GM21529 (cell line): ENCODE results near the gene ST13.
A peak's percentile ranks its signal among the peaks of the same experiment; 100 is the strongest.
"Not testable (repeated sequence)": the region's sequence is repeated elsewhere in the genome, so short reads cannot be mapped to it uniquely, and the experiment has no call there.

Source experiments
- ATAC-seq: cut with Tn5 transposase; IDR thresholded peaks from one replicate; pipeline ENCODE4 v1.9.1; 2021; ENCODE audit not compliant: unreplicated experiment

The ST13 gene

GRCh38 chr22:40844951-40845350 is 11.5 kb downstream of the ST13 start:
- ATAC-seq = no peak

DNA sequence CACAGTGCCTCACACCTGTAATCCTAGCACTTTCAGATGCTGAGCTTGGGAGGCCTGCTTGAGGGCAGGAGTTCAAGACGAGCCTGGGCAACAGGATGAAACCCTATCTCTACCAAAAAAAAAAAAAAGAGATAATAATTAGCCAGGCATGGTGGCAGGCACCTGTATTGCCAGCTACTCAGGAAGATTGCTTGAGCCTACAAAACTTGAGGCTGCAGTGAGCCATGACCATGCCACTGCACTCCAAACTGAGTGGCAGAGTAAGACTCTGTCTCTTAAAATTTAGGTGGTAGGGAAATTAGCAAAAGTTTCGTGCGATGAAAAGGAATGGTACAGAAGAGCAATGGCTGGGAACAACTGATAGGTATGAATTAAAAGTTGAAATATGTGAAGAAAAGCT is 18.0 kb downstream of the ST13 start:
- no peak for ATAC-seq

DNA sequence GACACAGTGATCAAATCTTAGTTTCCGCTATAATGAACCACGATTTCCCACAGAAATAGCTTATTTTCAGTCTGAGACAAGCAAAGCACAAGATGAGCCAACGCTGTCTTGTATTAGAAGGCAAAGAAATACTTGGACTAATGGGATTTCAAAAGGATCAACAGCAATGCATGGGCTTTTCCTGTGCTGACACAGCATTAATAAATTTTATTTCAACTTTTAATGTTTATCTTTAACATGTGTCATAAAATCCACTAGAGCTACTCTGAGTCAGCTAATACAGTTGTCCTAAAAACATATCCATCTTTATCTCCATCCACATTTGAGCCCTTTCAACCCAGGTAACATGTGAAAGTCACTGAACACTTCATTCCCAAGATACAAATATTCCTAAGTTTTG is 21.8 kb downstream of the ST13 start:
- ATAC-seq = no peak

- no peak for ATAC-seq
These were observed 27.3 kb downstream of the ST13 start for GRCh38 chr22:40829131-40829530.

DNA sequence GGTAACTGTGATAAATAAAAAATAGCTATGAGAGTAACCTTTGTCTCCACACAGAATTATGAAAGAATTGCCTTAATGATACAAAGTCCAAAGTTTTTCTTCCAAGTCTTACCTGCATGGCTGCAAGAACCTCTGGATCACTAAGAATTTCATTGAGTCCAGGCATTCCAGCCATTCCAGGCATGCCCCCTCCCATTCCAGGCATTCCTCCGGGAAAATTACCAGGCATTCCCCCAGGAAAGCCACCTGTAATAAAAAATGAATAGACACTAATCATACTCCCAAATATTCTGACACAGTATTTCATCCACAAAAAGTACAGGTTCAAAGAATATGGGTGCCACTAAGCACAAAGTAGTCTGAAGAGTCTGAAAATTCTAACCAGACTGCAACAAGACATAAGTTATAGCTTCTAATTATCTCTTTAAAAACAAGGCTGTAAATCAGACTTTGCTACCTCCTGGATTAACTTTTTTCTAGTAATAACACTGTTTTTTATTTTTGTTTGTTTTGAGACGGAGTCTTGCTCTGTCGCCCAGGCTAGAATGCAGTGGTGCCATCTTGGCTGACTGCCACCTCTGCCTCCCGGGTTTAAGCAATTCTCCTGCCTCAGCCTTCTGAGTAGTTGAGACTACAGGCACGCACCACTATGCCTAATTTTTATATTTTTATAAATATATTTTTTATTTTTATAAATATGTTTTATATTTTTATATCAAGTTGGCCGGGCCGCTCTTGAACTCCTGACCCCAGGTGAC is 29.3 kb downstream of the ST13 start:
- ATAC-seq = no peak

DNA sequence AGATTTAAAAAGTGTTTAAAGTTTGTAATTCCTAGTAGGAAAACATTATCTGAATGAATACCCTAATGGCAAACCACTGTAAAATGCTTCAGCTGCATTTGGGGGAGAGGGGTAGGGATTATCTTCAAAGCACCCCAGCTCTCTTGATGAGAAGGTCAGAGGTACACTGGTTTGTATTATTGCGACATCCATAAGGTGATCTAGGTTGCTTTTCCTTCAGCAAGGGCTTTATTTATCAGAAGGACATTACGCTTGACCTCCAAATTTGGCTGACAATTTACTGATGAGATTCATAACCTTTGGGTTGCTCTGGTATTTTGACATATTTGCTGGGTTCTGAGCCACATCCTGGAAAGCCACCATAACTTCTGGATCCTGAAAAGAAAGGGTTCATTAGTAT is 30.1 kb downstream of the ST13 start:
- not testable (repeated sequence) for ATAC-seq

- ATAC-seq = no peak
These were observed 33.0 kb downstream of the ST13 start for GRCh38 chr22:40823426-40823825.

DNA sequence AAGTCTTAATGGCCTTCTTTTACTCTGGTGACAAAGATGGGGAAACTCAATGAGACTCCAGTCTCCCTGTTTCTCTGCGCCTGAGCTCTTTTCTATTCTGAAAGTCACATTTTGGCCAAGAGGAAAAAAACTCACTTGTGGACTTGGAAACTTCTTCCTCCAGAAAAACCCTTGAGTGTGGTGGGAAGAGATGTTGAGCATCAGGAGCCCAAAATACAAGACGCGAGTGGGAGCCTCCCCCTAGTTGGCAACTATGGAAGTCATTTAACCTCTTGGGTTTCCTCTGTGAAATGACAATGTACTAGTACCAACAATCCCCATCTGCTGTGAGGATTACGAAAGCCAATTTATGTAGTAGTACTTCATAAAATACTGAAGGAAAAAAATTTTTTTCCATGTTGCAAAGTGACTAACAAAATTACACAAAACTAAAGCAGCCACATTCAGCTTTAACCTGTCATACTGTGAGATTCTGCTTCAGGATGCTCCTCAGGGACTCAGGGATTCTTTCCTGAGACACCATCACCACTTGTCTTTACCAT is 36.8 kb downstream of the ST13 start:
- no peak for ATAC-seq

DNA sequence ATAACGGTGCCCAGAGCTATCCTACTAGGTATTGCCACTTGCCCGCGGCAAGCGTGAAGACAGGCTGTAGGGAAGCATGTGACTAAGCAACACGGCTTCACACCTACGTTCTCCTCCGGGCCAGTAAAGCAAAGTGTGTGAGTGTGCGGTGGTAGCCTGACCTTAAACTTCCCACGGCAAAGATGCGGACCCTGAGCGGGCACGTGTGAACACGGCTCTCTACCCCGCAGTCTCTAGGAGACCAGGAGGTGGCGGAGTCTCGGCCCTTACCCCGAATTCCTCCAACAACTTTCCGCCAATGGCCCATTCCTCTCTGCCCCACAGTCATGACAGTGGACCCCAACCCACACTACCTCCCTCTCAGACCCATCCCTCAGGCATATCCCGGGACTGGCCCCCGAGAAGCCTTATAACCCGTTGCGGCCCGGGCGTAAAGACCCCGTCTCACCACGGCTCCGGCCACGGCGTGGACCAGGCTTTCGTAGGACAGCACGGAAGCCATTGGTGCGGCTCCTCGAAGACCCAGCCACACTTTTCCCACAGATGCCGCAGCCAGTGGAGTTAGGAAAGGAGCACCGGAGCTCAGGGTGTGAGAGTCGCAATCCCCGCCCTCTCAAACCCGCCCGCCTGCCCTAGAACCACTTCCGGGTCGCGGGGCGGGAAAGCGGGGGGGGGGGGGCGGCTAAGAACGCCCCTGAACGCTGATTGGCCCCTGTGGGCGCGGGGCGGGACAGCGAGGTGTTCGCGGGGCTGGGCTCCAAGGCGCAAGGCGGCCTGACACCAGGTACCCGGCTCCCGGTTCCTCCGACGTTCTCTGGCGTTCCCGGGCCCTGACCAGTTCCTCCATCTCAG is 37.5 kb downstream of the ST13 start, which contains the start of gene SLC25A17:
SLC25A17 (minus strand) TSS at position 600 of the 852 bp plus-strand sequence; CDS start at position 502, 98 bp downstream.
- peak; percentile 74 for ATAC-seq

DNA sequence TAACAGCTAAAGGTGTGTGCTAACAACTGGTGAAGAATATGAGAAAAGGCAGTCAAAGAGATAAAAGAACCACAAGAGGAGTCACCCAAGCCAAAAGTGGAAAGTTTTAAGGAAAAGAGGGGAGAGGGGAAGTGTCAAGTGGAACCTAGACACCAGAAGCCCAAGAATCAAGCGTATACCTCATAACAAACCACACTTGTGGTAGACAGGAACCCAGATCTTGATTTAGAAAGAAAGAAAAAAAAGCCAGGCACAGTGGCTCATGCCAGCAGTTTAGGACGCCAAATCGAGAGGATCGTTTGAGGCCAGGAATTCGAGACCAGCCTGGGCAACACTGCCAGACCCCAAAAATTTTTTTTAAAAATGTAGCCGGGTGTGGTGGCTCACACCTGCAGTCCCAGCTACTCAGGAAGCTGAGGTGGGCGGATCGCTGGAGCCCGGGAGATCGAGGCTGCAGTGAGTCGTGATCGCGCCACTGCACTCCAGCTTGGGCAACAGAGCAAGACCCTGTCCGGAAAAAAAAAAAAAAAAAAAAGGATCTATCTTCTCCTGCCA is 38.2 kb downstream of the ST13 start:
- ATAC-seq = no peak

DNA sequence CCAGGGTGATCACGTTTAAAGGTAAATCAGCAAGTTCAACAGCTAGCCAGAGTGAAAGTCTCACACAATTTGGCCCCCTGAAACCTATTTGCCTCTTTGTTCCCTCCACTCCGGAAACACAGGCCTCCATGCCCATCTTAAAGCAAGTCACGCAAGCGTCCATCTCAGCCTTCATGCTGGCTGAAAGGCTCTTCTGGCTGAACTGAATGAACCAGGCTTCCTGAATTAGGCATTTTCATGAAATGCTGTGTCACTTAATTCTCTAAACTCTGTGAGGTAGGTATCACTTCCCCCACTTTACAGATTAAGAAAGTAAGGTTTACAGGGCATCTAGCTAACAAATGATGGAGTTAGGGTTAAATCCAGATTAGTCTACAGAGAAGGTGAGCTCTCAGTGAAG is 38.7 kb downstream of the ST13 start:
- no peak for ATAC-seq

- ATAC-seq = no peak
These were observed 42.5 kb downstream of the ST13 start for GRCh38 chr22:40813912-40814315.

DNA sequence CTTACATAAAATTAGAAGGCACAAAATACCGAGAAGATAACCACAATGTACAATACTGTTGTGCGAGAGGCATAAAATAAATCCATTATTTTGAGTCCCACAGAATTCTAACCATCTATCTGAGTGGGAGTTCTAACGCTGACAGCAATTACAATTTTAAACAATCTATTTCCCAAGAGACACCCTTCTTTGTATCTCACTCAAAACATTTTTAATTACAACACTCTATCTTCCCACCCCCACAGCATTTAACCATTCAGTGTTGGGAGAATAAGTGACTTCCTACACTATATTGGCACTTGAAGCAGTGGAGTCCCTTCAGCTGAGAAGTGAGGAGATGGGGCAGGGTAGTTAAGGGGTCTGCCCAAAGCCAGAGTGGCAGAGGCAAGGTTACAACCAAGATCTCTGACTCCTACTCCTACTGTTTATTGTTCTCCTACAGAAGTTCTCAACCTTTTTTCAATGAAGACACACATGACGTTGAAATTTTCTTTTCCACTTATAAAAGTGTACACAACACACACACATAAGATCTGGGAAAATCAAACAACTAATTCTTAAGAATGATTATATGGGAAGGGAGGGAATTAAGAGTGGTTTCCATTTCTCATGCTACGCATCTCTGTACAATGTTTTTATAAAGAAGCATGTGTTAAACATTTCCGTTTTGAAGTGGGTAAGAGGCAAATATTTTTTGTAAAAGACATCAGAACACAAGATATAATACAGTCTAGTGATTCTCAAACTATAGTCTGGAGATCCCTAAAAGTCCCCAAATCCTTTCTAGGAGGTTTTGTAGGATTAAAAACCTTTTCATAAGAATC is 48.2 kb downstream of the ST13 start:
- no peak for ATAC-seq

DNA sequence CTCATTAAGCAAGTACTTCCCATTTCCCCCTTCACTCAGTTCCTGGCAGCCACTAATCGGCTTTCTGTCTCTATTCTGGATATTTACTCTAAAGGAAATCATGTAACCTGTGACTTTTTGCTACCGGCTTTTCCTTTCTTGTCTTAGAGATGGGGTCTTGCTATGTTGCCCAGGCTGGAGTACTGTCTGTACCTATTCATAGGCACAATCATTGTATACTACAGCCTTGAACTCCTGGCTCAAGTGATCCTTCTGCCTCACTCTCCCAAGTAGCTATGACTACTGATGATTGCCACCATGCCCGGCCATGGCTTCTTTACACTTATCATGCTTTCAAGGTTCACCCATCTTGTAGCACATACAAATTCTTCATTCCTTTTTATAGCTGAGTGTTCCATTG is 49.7 kb downstream of the ST13 start:
- ATAC-seq = no peak

GRCh38 chr22:40805699-40806203 is 50.7 kb downstream of the ST13 start:
- no peak for ATAC-seq

DNA sequence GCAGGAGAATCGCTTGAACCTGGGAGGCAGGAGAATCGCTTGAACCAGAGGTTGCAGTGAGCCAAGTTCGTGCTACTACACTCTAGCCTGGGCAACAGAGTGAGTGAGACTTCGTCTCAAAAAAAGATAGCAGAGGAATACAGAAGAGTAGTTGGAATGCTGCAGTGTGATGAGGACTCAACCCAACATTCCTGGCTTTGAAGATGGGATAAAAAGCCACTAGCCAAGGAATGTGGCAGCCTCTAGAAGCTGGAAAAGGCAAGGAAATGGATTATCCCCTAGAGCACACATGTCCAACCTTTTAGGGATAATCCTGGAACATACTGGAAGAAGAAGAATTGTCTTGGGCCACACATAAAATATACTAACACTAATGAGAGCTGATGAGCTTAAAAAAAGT is 51.2 kb downstream of the ST13 start:
- ATAC-seq = no peak

DNA sequence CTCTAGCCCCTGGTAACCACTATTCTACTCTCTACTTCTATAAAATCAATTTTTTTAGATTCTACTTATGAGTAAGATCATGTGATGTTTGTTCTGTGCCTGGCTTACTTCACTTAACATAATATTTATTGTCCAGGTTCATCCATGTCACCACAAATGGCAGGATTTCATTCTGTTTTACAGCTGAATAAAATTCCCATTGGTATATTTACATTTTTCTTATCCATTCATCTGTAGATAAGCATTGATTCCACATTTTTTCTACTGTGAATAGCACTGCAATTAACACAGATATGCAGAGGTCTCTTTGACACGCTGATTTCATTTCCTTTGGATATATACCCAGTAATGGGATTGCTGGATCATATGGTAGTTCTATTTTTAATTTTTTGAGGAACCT is 53.1 kb downstream of the ST13 start:
- ATAC-seq = no peak

DNA sequence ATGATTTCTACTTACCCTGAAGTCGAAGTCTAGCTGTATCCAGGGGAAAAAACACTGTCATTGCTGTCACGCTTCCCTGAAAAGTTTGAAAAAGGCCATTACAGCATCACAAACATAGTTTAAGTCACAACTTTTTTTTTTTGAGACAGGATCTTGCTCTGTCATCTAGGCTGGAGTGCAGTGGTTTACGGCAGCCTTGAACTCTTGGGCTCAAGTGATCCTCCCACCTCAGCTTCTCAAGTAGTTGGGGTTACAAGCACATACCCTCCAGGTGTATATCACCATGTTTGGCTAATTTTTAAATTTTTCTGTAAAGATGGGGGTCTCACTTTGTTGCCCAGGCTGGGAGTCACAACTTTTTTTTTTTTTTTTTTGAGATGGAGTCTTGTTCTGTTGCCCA is 57.4 kb downstream of the ST13 start:
- no peak for ATAC-seq

GRCh38 chr22:40797427-40797826 is 59.0 kb downstream of the ST13 start:
- no peak for ATAC-seq

DNA sequence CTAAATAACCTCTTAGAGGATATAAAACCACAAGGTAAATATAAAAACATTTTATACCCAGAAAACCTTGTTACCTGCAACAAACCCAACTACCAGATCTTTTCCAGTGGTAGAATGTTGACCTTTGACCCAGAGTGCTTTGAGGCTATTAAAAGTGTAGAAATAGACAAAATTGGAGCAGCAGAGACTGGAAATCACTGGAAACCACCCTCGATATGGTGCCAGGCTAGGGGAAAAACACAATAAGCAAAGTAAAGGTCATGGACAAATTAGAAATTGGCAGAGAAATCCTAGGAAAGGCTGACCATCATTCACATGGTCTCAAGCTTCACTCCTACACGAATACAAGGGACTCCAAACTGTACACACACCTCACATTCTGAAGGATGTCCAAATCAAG is 64.0 kb downstream of the ST13 start:
- no peak for ATAC-seq

DNA sequence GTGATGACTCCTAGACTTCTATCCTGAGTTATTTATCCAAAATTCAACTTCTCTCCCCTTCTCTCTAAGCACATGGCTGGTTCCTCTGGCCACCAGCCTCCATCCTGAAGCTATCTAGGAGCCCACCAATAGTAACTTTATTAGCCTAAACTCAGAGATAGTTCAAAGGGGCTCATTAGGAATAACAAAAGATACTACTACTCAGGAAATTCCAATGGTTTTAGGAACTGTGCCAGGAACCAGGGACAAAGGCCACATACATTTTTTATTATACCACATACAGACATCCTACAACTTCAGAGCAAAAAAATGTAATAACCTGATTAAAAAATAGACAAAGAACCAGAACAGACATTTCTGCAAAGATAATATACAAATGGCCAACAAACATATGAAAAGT is 65.2 kb downstream of the ST13 start:
- ATAC-seq = no peak
